CD8-positive, alpha-beta memory T cell (primary cell): ENCODE measurements around the gene MISP. TPM values are rescaled to one million over a fixed set of nuclear protein-coding genes. Genes with fewer than 3 reads are reported as not detected.

Experiments
- CTCF ChIA-PET: fragments of 350-600 bp; sonication (Branson Sonifier 250); formaldehyde crosslinking; loops from one replicate; lab custom pipeline; 2021; ENCODE audit warnings: antibody characterized with exemption; lab: Charles Lee
- POLR2A ChIA-PET: fragments of 350-600 bp; sonication (Branson Sonifier 250); formaldehyde crosslinking; loops from one replicate; lab custom pipeline; 2021; ENCODE audit warnings: antibody characterized with exemption; lab: Charles Lee
- DNase-seq, 5 donors: peaks; one replicate each; pipeline versions ENCODE4 v3.0.0 to v3.0.0-alpha.2; 2020 to 2022; ENCODE audit warnings: mixed read lengths in 1 of 5
- H3K27ac ChIP-seq: one replicate; pipeline ENCODE4 v1.7.0; 2013; ENCODE audit warnings: low read depth, mild to moderate bottlenecking, low read length, moderate library complexity
- H3K27me3 ChIP-seq: 2 replicates; pipeline ENCODE4 v1.7.0; 2013; ENCODE audit warnings: low read length, mild to moderate bottlenecking; ENCODE audit not compliant: insufficient read depth, poor library complexity, severe bottlenecking
- H3K36me3 ChIP-seq: 2 replicates; pipeline ENCODE4 v1.7.0; 2013; ENCODE audit warnings: mild to moderate bottlenecking, low read length, moderate library complexity; ENCODE audit not compliant: insufficient read depth
- H3K4me1 ChIP-seq: 2 replicates; pipeline ENCODE4 v1.7.0; 2013; ENCODE audit warnings: mild to moderate bottlenecking, low read length, moderate library complexity; ENCODE audit not compliant: insufficient read depth
- H3K4me3 ChIP-seq: 2 replicates; pipeline ENCODE4 v1.7.0; 2013; ENCODE audit warnings: mild to moderate bottlenecking, low read length
- H3K9me3 ChIP-seq: 2 replicates; pipeline ENCODE4 v1.7.0; 2013; ENCODE audit warnings: mild to moderate bottlenecking, low read length
- H3K27ac Mint-ChIP-seq, 8 donors: one replicate each; pipeline ENCODE4 v1.8.0; 2020 to 2021; ENCODE audit warnings: mixed read lengths in 8 of 8, mild to moderate bottlenecking in 6 of 8, inconsistent platforms in 3 of 8, moderate library complexity in 3 of 8
- H3K27me3 Mint-ChIP-seq, 2 donors: one replicate each; pipeline ENCODE4 v1.8.0; 2020 to 2021; ENCODE audit warnings: mixed read lengths in 2 of 2, mild to moderate bottlenecking in 1 of 2, moderate library complexity in 1 of 2
- H3K36me3 Mint-ChIP-seq, 3 donors: one replicate each; pipeline ENCODE4 v1.8.0; 2020 to 2021; ENCODE audit warnings: mixed read lengths in 3 of 3, inconsistent platforms in 1 of 3, mild to moderate bottlenecking in 1 of 3
- H3K4me1 Mint-ChIP-seq, 3 donors: one replicate each; pipeline ENCODE4 v1.8.0; 2020 to 2021; ENCODE audit warnings: mixed read lengths in 3 of 3, inconsistent platforms in 1 of 3, mild to moderate bottlenecking in 1 of 3
- H3K4me3 Mint-ChIP-seq, 7 donors: one replicate each; pipeline ENCODE4 v1.8.0; 2020 to 2021; ENCODE audit warnings: mixed read lengths in 7 of 7, mild to moderate bottlenecking in 6 of 7, moderate library complexity in 4 of 7, inconsistent platforms in 2 of 7
- H3K9me3 Mint-ChIP-seq, 5 donors: one replicate each; pipeline ENCODE4 v1.8.0; 2020 to 2022; ENCODE audit warnings: mixed read lengths in 5 of 5, mild to moderate bottlenecking in 3 of 5, moderate library complexity in 2 of 5, inconsistent platforms in 1 of 5
- polyA plus RNA-seq: library from polyadenylated mRNA; unstranded; fragments of 300-500 nt; fragmentation: Illumina TruSeq; gene quantifications from one replicate; pipeline ENCODE4 v1.2.3, GENCODE V29; 2021
- total RNA-seq, 2 experiments: library from RNA; stranded (reverse); gene quantifications; one replicate each; pipeline ENCODE4 v1.2.3, GENCODE V29; 2021

MISP gene
- total and polyA plus RNA-seq, 3 experiments from 2014 or later: not detected

GRCh38 chr19:763869-764268 is 13.0 kb downstream of the MISP start:
- H3K27ac Mint-ChIP-seq: no peak overlapping the region
- H3K36me3 ChIP-seq: no peaks in the 10 kb centered on the region
- H3K9me3 Mint-ChIP-seq: peaks cover 0 to 8% (median 3%) of the 10 kb centered on the region in 5 donors
- DNase-seq: no peak
- peaks cover 0 to 5% (median 0%) of the 10 kb centered on the region in 3 donors for H3K36me3 Mint-ChIP-seq
- H3K27me3 Mint-ChIP-seq: peaks cover 2 to 4% of the 10 kb centered on the region in 2 donors
- ChIA-PET POLR2A (no interaction called here), CTCF (interaction anchor here (1.8 kb wide), 2 partner anchors 12 to 93 kb away, joined by 3 to 5 read pairs; no protein-coding TSS in a partner anchor)
- no peak overlapping the region for H3K4me3 ChIP-seq
- no peaks in the 10 kb centered on the region for H3K4me1 Mint-ChIP-seq
- no peak overlapping the region for H3K4me3 Mint-ChIP-seq
- no peak overlapping the region for H3K27ac ChIP-seq
- H3K27me3 ChIP-seq: no peaks in the 10 kb centered on the region
- H3K9me3 ChIP-seq: no peaks in the 10 kb centered on the region
- H3K4me1 ChIP-seq: no peaks in the 10 kb centered on the region

- Histone ChIP-seq H3K9me3 (no peaks in the 10 kb centered on the region), H3K4me1 (no peaks in the 10 kb centered on the region), H3K4me3 (no peak overlapping the region), H3K27me3 (no peaks in the 10 kb centered on the region), H3K36me3 (no peaks in the 10 kb centered on the region), H3K27ac (no peak overlapping the region)
- CTCF ChIA-PET: interaction anchor here (1.8 kb wide), 1 partner anchor 92 kb away, joined by 5 read pairs; no protein-coding TSS in a partner anchor
- peaks cover 0 to 4% (median 0%) of the 10 kb centered on the region in 3 donors for H3K36me3 Mint-ChIP-seq
- H3K27me3 Mint-ChIP-seq: peaks cover 2 to 4% of the 10 kb centered on the region in 2 donors
- POLR2A ChIA-PET: no interaction called here
- H3K4me3 Mint-ChIP-seq: no peak overlapping the region
- no peak overlapping the region for H3K27ac Mint-ChIP-seq
- H3K9me3 Mint-ChIP-seq: peaks cover 0 to 6% (median 2%) of the 10 kb centered on the region in 5 donors
- H3K4me1 Mint-ChIP-seq: no peaks in the 10 kb centered on the region
- DNase-seq: no peak
Observed at GRCh38 chr19:764301-764700, 13.4 kb downstream of the MISP start.

DNA sequence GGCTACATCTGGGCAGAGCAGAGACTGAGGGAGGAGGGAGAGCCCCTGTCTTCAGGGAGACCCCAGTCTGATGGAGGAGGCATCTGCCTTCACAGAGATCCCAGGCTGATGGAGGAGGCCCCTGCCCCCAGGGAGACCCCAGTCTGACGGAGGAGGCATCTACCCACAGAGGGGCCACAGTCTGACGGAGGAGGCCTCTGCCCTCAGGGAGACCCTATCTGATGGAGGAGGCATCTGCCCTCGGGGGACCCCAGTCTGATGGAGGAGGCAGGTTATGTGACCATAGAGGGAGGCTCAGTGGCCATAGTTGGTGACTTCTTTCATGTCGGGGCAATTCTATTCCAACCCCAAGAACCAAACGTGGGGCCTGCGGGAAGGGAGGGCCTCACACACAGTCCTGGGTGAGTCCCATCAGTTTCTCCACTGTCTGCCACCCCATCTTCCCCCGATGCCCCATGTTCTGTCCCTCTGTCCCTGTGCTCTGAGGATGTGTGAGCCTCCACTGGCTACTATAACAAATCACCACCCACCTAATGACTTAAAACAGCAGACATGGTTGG is 14.3 kb downstream of the MISP start:
- H3K4me3 ChIP-seq: no peak overlapping the region
- peaks cover under 1 to 2% (median 1%) of the 10 kb centered on the region in 3 donors for H3K4me1 Mint-ChIP-seq
- ChIA-PET POLR2A (no interaction called here), CTCF (no interaction called here)
- H3K9me3 ChIP-seq: no peaks in the 10 kb centered on the region
- no peak overlapping the region for H3K27ac Mint-ChIP-seq
- peaks cover 4 to 5% of the 10 kb centered on the region in 2 donors for H3K27me3 Mint-ChIP-seq
- no peaks in the 10 kb centered on the region for H3K36me3 ChIP-seq
- H3K36me3 Mint-ChIP-seq: no peaks in the 10 kb centered on the region
- H3K27ac ChIP-seq: no peak overlapping the region
- no peaks in the 10 kb centered on the region for H3K27me3 ChIP-seq
- DNase-seq: no peak
- H3K9me3 Mint-ChIP-seq: no peaks in the 10 kb centered on the region
- no peak overlapping the region for H3K4me3 Mint-ChIP-seq
- no peaks in the 10 kb centered on the region for H3K4me1 ChIP-seq

- H3K4me1 ChIP-seq: no peaks in the 10 kb centered on the region
- no peak for DNase-seq
- no peaks in the 10 kb centered on the region for H3K36me3 ChIP-seq
- CTCF ChIA-PET: no interaction called here
- Mint-ChIP-seq H3K4me3 (no peak overlapping the region), H3K27me3 (peaks cover 5 to 10% of the 10 kb centered on the region in 2 donors), H3K27ac (no peak overlapping the region), H3K9me3 (no peaks in the 10 kb centered on the region), H3K36me3 (no peaks in the 10 kb centered on the region), H3K4me1 (peaks cover 3 to 4% (median 4%) of the 10 kb centered on the region in 3 donors)
- POLR2A ChIA-PET: no interaction called here
- H3K27me3 ChIP-seq: no peaks in the 10 kb centered on the region
- H3K9me3 ChIP-seq: no peaks in the 10 kb centered on the region
- no peak overlapping the region for H3K4me3 ChIP-seq
- no peak overlapping the region for H3K27ac ChIP-seq
Observed at GRCh38 chr19:768424-768823, 17.5 kb downstream of the MISP start.

DNA sequence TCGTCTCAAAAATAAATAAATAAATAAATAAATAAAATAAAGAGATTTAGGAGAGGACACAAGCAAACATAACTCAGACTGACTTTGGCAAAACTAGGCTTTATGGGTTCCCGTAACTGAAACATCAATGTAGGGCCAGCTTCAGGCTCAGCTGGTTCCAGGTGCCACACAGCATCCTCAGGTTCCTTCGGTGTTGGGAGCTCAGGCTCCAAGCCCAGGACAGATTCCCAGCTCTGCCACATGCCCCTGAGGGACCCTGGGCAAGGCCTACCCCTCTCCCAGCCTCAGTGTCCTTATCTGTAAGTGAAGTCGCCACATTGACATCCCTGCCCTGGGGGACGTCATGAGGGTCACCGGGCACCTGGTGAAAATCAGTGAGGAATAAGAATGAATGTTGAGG is 18.7 kb downstream of the MISP start:
- H3K4me1 Mint-ChIP-seq: peaks cover 3 to 4% (median 4%) of the 10 kb centered on the region in 3 donors
- no peak for DNase-seq
- Histone ChIP-seq H3K4me3 (no peak overlapping the region), H3K9me3 (no peaks in the 10 kb centered on the region), H3K27me3 (no peaks in the 10 kb centered on the region), H3K4me1 (no peaks in the 10 kb centered on the region), H3K36me3 (no peaks in the 10 kb centered on the region), H3K27ac (no peak overlapping the region)
- H3K27ac Mint-ChIP-seq: no peak overlapping the region
- ChIA-PET CTCF (interaction anchor here (0.7 to 2.8 kb wide), 9 partner anchors 16 to 213 kb away, joined by 3 to 14 read pairs (median 5); partner anchors contain the start of gene WDR18), POLR2A (no interaction called here)
- H3K9me3 Mint-ChIP-seq: no peaks in the 10 kb centered on the region
- H3K36me3 Mint-ChIP-seq: no peaks in the 10 kb centered on the region
- no peak overlapping the region for H3K4me3 Mint-ChIP-seq
- H3K27me3 Mint-ChIP-seq: peaks cover 5 to 10% of the 10 kb centered on the region in 2 donors

DNA sequence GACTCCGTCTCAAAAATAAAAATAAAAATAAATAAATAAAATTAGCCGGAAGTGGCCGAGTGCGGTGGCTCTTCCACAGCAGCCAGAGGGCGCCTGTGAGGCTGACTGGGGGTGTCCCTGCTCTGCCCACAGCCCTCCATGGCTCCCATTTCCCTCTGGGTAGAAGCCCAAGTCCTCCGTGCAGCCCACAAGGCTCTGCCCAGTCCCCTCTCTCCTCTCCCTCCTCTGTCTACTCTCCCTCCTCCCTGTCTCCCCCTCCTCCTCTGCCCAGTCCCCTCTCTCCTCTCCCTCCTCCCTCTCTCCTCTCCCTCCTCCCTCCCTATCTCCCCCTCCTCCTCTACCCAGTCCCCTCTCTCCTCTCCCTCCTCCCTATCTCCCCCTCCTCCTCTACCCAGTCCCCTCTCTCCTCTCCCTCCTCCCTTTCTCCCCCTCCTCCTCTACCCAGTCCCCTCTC is 20.4 kb downstream of the MISP start:
- Mint-ChIP-seq H3K4me3 (no peak overlapping the region), H3K4me1 (peaks cover 3 to 4% (median 4%) of the 10 kb centered on the region in 3 donors), H3K27me3 (peaks cover 8 to 10% of the 10 kb centered on the region in 2 donors), H3K9me3 (no peaks in the 10 kb centered on the region), H3K36me3 (no peaks in the 10 kb centered on the region), H3K27ac (no peak overlapping the region)
- no peaks in the 10 kb centered on the region for H3K9me3 ChIP-seq
- no peaks in the 10 kb centered on the region for H3K36me3 ChIP-seq
- POLR2A ChIA-PET: no interaction called here
- no peak overlapping the region for H3K27ac ChIP-seq
- DNase-seq: peak in 1 of 5 donors; percentile 13
- no peak overlapping the region for H3K4me3 ChIP-seq
- CTCF ChIA-PET: interaction anchor here (0.9 to 2.8 kb wide), 5 partner anchors 9 to 122 kb away, joined by 3 to 11 read pairs (median 3); partner anchors contain the start of genes MED16 and RNU6-9
- no peaks in the 10 kb centered on the region for H3K4me1 ChIP-seq
- H3K27me3 ChIP-seq: no peaks in the 10 kb centered on the region

DNA sequence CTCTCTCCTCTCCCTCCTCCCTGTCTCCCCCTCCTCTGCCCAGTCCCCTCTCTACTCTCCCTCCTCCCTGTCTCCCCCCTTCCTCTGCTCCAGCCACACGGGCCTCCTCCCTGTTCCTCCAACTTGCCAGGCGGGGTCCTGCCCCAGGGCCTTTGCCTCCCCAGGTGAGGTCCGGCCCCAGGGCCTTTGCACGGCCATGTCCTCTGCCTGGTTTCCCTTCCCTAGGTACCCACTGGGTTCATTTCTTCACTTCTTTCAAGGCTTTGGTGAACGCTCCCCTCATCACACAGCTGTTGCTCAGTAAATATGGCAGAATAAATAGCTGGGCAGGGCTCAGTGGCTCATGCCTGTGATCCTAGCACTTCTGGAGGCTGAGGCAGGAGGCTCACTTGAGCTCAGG is 21.2 kb downstream of the MISP start:
- H3K27me3 ChIP-seq: no peaks in the 10 kb centered on the region
- Mint-ChIP-seq H3K27me3 (peaks cover 9 to 10% of the 10 kb centered on the region in 2 donors), H3K36me3 (no peaks in the 10 kb centered on the region), H3K9me3 (no peaks in the 10 kb centered on the region), H3K4me1 (peaks cover 3 to 4% (median 4%) of the 10 kb centered on the region in 3 donors), H3K27ac (no peak overlapping the region), H3K4me3 (no peak overlapping the region)
- H3K9me3 ChIP-seq: no peaks in the 10 kb centered on the region
- no peaks in the 10 kb centered on the region for H3K4me1 ChIP-seq
- no peak overlapping the region for H3K27ac ChIP-seq
- DNase-seq: no peak
- no peaks in the 10 kb centered on the region for H3K36me3 ChIP-seq
- CTCF ChIA-PET: interaction anchor here (0.9 to 1.4 kb wide), 3 partner anchors 92 to 148 kb away, joined by 3 read pairs; no protein-coding TSS in a partner anchor
- no peak overlapping the region for H3K4me3 ChIP-seq
- POLR2A ChIA-PET: no interaction called here

GRCh38 chr19:772730-773436 is 22.0 kb downstream of the MISP start:
- H3K27me3 Mint-ChIP-seq: peaks cover 6 to 9% of the 10 kb centered on the region in 2 donors
- Histone ChIP-seq H3K27me3 (no peaks in the 10 kb centered on the region), H3K4me3 (no peak overlapping the region), H3K9me3 (no peaks in the 10 kb centered on the region), H3K36me3 (no peaks in the 10 kb centered on the region), H3K4me1 (no peaks in the 10 kb centered on the region), H3K27ac (no peak overlapping the region)
- no peaks in the 10 kb centered on the region for H3K36me3 Mint-ChIP-seq
- no peak overlapping the region for H3K27ac Mint-ChIP-seq
- POLR2A ChIA-PET: no interaction called here
- CTCF ChIA-PET: interaction anchor here (0.9 to 1.6 kb wide), 4 partner anchors 83 to 147 kb away, joined by 3 read pairs; no protein-coding TSS in a partner anchor
- H3K4me3 Mint-ChIP-seq: no peak overlapping the region
- no peak for DNase-seq
- peaks cover 3 to 4% (median 4%) of the 10 kb centered on the region in 3 donors for H3K4me1 Mint-ChIP-seq
- H3K9me3 Mint-ChIP-seq: no peaks in the 10 kb centered on the region
